Suppressor macrophage treated with lipopolysaccharide for 1 hour (primary cell): ENCODE results near the gene LIN7B.
A peak's percentile ranks its signal among the peaks of the same experiment; 100 is the strongest.
"Not testable (repeated sequence)": the region's sequence is repeated elsewhere in the genome, so short reads cannot be mapped to it uniquely, and the experiment has no call there.

ENCODE experiments used
- DNase-seq, 3 donors: peaks; one replicate each; pipeline ENCODE4 v3.0.0-alpha.2; 2020 to 2022

Gene LIN7B

DNA sequence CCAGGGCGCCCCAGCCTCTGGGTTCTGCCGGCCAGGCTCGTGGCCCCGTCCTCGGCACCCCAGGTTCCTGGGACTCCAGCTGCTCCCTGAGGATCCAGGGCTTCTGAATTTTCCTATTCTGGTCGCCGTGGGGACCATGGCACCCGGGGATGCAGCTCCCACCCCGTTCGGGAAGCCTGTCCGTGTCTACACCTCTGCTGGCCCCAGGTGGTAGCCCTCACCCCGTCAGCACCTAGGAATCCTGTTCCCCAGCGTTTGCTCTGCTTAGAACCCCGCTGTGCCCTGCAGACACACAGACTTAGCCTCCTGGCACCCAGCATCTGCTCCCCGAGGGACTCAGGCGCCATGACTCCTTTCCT is 6.1 kb downstream of the LIN7B start:
- no peak for DNase-seq

GRCh38 chr19:49120868-49121267 is 6.7 kb downstream of the LIN7B start:
- DNase-seq, result no peak

GRCh38 chr19:49121841-49122240 is 7.7 kb downstream of the LIN7B start:
- not testable (repeated sequence) for DNase-seq

- DNase-seq, result not testable (repeated sequence)
These were observed 9.1 kb downstream of the LIN7B start for GRCh38 chr19:49123285-49123684.

- no peak for DNase-seq
These were observed 11.0 kb downstream of the LIN7B start for GRCh38 chr19:49125025-49125731.

- DNase-seq, result no peak
These were observed 12.4 kb downstream of the LIN7B start for GRCh38 chr19:49126575-49126974.

DNA sequence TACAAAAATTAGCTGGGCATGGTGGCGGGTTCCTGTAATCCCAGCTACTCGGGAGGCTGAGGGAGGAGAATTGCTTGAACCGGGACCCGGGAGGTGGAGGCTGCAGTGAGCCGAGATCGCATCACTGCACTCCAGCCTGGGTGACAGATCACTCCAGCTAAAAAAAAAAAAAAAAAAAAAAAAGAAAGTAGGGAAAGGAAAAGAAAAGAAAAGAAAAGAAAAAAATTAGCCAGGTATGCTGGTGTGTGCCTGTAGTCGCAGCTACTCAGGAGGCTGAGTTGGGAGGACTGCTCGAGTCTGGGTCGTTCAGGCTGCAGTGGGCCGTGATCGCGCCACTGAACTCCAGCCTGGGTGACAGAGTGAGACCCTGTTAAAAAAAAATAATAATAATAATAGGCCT is 13.1 kb downstream of the LIN7B start:
- not testable (repeated sequence) for DNase-seq

- DNase-seq, result peak; percentile 96 to 98 (median 98)
These were observed 13.7 kb downstream of the LIN7B start for GRCh38 chr19:49127674-49128544.

DNA sequence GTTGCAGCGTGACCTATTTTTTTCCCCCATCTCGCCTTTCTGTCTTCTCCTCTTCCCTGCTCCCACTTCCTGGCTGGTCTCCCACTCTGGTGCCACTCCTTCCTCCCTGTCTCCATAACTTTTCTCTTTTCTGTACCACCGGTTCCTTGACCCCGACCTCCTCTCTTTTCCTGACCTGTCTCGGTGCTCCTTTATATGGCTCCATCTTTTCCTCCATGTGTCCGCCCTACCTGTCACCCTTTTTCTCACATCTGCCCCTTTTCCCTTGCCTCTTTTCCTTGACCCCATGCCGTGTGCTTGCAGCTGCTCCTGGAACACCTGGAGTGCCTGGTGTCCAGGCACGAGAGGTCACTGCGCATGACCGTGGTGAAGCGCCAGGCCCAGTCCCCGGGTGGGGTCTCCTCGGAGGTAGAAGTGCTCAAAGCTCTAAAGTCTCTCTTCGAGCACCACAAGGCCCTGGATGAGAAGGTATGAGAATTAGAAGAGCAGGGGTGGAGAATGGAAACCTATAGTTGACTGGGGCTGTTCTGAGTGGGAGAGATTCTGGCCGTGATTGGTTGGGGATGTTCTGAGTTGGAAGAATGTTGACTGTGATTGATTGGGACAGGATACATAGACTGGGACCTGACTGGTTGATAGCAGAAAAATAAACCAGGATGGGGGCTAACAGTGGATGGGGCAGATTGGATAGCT is 14.5 kb downstream of the LIN7B start:
- DNase-seq, result no peak

DNA sequence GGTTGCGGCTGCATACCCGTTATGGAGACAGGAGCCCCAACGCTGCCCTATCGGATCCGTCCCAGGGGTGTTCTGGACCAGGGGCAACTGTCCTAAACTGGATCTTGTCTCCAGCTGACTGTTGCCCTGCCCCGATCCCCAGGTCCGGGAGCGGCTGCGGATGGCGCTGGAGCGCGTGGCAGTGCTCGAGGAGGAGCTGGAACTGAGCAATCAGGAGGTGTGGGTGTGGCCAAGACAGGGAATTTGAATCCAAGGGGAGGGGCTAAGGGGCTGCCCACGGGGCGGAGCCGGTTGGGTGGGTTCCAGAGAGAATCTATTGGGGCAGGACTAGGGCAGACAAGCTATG is 15.0 kb downstream of the LIN7B start:
- DNase-seq, result no peak

DNA sequence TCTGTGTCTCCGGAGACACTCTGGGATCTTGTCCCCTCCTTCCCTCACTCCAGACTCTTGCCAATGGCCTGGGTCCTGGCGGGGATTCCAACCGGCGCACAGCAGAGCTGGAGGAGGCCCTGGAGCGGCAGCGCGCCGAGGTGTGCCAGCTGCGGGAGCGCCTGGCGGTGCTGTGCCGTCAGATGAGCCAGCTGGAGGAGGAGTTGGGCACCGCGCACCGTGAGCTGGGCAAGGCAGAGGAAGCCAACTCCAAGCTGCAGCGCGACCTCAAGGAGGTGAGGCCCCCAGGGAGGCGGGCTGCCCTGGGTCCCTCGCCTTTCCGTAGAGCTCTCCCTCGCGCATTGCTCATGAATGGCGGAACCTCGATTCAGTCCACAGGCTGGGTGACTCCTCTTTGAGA is 16.2 kb downstream of the LIN7B start:
- DNase-seq, result no peak

DNA sequence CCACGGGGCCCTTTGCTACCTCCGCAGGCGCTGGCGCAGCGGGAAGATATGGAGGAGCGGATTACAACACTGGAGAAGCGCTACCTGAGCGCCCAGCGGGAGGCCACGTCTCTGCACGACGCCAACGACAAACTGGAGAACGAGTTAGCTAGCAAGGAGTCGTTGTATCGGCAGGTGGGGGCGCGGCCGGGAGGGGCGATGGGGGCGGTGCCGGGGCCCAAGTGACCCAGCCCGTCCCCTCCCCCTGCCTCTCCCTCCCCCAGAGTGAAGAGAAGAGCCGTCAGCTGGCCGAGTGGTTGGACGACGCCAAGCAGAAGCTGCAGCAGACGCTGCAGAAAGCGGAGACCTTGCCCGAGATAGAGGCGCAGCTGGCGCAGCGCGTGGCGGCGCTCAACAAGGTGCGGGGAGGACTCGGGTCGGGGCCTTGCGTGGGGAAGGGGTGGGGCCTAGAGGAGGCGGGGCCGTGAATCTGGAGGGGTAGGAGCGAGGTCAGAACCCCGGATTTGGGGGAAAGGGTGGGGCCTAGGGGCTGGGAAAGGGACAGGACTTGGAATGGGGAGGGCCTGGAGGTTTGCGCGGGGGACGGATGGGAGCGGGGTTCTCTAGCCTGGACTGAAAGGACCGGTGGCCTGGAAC is 18.9 kb downstream of the LIN7B start:
- no peak for DNase-seq

DNA sequence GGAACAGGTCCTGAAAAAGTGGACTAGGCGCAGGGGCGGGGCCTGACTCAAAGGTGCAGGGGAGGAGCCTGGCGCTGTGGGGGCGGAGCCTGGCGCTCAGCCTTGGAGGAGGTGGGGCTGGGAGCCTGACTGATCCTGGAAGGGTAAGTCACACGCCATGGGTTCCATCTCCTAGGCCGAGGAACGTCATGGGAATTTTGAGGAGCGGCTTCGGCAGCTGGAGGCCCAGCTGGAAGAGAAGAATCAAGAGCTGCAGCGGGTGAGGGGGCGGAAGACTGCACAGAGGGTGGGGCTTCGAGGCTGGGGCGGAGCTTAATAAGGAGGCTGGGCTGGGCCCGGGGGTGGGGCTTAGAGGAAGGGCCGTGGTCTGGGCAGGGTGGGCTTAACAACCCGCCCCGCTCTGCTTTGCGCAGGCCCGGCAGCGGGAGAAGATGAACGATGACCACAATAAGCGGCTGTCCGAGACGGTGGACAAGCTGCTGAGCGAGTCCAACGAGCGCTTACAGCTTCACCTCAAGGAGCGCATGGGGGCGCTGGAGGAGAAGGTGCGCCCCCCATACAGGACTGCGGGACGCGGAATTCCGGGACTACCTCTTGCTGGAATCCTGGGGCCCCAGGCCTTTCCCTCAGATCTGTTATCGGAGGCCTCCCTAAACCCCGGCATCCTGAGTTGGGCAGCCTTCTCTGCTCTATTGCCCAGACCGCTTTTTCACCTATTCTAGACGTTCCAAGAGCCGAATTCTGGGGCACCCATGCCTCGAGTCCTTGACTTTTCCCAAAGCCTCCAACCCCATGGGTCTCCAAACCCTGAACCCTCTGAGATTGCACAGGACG is 19.7 kb downstream of the LIN7B start:
- DNase-seq, result peak; percentile 61 to 82 (median 79)

- DNase-seq, result no peak
These were observed 21.5 kb downstream of the LIN7B start for GRCh38 chr19:49135686-49136085.

DNA sequence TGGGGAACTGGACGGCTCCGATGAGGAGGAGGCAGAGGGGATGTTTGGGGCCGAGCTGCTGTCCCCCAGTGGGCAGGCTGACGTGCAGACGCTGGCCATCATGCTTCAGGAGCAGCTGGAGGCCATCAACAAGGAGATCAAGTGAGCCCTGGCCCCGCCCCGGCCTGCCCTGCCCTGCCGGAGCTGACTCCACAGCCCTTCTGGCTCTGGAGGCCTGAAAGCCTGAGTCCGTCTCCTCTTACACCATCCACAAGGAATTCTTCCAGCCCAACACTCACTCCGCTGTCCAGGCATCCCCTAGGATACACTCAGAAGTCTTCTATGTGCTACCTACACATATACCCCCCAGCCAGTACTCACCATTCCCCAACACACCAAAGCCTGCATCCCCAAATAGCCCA is 22.6 kb downstream of the LIN7B start:
- no peak for DNase-seq

DNA sequence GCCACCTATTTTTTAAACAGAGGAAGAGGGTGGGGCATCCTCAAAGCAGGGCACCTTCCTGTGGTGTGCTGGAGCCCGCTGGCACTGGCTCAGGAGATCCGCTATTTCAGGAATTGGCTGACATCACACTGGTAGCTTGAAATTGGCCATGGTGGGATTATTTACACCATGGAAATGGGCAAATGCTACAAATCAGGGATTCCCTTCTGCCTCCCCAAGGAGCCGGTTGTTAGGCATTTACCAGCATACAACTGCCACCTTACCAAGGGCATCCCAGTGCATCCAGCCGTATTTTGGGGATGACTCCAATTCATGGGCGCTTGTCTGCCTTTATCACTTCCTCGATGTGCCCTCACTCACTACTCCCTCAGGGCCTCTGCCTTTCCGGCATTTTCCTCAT is 26.8 kb downstream of the LIN7B start:
- DNase-seq, result no peak

DNA sequence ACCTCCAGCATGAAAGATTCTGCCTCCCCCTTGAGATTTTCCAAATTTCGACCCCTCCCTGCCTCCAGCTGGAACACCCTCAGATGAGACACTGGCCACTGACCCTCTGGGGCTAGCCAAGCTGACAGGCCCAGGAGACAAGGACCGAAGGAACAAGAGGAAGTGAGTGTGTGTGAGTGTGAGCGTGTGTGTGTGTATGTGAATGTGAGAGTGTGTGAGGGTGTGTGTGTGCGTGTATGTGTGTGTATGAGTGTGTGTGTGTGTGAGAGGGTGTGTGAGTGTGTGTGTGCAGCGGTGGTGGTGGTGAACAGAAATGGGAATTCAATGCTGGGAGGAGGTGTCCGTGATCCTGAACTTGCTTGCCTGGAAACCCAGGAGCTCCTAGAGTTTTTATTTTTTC is 27.2 kb downstream of the LIN7B start:
- DNase-seq, result no peak

GRCh38 chr19:49142866-49143335 is 28.7 kb downstream of the LIN7B start:
- DNase-seq, result peak; percentile 78 to 87 (median 80)

GRCh38 chr19:49145573-49146407 is 31.6 kb downstream of the LIN7B start:
- DNase-seq, result peak; percentile 73 to 86 (median 82)

- DNase-seq, result not testable (repeated sequence)
These were observed 32.2 kb downstream of the LIN7B start for GRCh38 chr19:49146408-49146770.

DNA sequence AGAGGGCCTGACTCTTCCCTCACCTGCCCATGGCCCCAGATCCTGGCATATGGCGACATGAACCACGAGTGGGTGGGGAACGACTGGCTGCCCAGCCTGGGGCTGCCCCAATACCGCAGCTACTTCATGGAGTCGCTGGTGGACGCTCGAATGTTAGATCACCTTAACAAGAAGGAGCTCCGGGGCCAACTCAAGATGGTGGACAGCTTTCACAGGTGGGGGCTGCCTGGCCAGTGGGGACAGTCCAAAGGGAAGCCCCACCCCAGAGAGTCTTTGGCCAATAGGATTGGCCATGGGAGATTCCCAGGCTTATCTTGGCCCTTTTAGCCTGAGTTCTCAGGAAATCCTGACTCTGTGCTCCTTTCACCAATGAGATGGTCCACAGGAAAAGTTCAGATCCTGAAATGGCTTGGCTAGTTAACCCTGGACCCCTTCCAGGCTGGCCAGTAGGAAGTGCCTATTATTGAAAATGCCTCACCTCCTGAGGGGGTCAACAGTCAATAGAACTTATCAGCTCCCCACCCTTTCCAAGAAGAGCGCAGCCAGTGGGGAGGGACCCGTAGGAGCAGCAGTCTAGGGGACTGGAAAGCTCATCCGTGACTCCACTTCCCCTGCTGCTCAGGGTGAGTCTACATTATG is 34.0 kb downstream of the LIN7B start:
- DNase-seq, result no peak
